Suprapubic skin (tissue), 4 donors: Measurements from ENCODE around the gene UFSP2. TPM values are rescaled to one million over a fixed set of nuclear protein-coding genes. Genes with fewer than 3 reads are reported as not detected.

Experiments
- DNase-seq, 2 donors: peaks; one replicate each; pipeline ENCODE4 v3.0.0-alpha.2; 2019; ENCODE audit warnings: low spot score in 2 of 2
- H3K27ac ChIP-seq: fragments of 200-600 bp; sonication (generic); one replicate; pipeline ENCODE4 v1.5.1; 2019
- H3K27me3 ChIP-seq: fragments of 200-600 bp; sonication (generic); one replicate; pipeline ENCODE4 v1.5.1; 2019
- H3K36me3 ChIP-seq: fragments of 200-600 bp; sonication (generic); one replicate; pipeline ENCODE4 v1.5.1; 2019
- H3K4me1 ChIP-seq: fragments of 200-600 bp; sonication (generic); one replicate; pipeline ENCODE4 v1.5.1; 2019
- H3K4me3 ChIP-seq: fragments of 200-600 bp; sonication (generic); one replicate; pipeline ENCODE4 v1.5.1; 2019; ENCODE audit warnings: mild to moderate bottlenecking
- H3K9me3 ChIP-seq: fragments of 200-600 bp; sonication (generic); one replicate; pipeline ENCODE4 v1.5.1; 2019
- CTCF ChIP-seq, 2 donors: fragments of 200-600 bp in 1 of 2; fragments of 450-650 bp in 1 of 2; sonication (generic) in 1 of 2; IDR thresholded peaks; one replicate each; pipeline ENCODE4 v1.5.1; 2016 to 2019; ENCODE audit warnings: antibody characterized with exemption in 2 of 2, mild to moderate bottlenecking in 1 of 2, moderate library complexity in 1 of 2
- EP300 ChIP-seq: sonication (generic); formaldehyde crosslinking; IDR thresholded peaks from one replicate; pipeline ENCODE4 v1.6.1; 2017; ENCODE audit warnings: antibody characterized with exemption
- POLR2A ChIP-seq, 2 donors: fragments of 450-650 bp; IDR thresholded peaks; one replicate each; pipeline ENCODE4 v1.6.1; 2017; ENCODE audit warnings: antibody characterized with exemption in 2 of 2, mild to moderate bottlenecking in 2 of 2, moderate library complexity in 2 of 2
- POLR2AphosphoS5 ChIP-seq, 3 donors: sonication (generic); formaldehyde crosslinking; IDR thresholded peaks; one replicate each; pipeline ENCODE4 v1.6.1; 2017; ENCODE audit warnings: antibody characterized with exemption in 3 of 3
- WGBS: methylation state at CpG from one replicate; pipeline ENCODE4 v1.1.5; 2018; 5-methylcytosine and 5-hydroxymethylcytosine counted together
- total RNA-seq, 4 donors: library from RNA; depleted of rRNA; stranded (reverse); fragments of >200 nt; gene quantifications; one replicate each; pipeline ENCODE4 v1.1.0, GENCODE V29; 2016

Gene UFSP2
- total RNA-seq, 4 donors from 2014 or later, result 20.6 to 35.7 (median 28.7) TPM

GRCh38 chr4:185399466-185399865 lies 26.3 kb downstream of the UFSP2 start:
- DNase-seq, result no peak
- Histone ChIP-seq H3K9me3 (no peaks in the 10 kb centered on the region), H3K27me3 (no peaks in the 10 kb centered on the region), H3K4me1 (peaks cover 40% of the 10 kb centered on the region), H3K4me3 (peak overlapping the region; percentile 9), H3K27ac (no peak overlapping the region), H3K36me3 (peaks cover 35% of the 10 kb centered on the region)
- TF ChIP-seq EP300 (no peak), POLR2AphosphoS5 (IDR thresholded peaks at IDR 0.05) (no peak), CTCF (IDR thresholded peaks at IDR 0.05) (no peak), POLR2A (IDR thresholded peaks at IDR 0.05) (no peak)
- WGBS, result 39% methylated on average over 8 of the region's 8 CpGs

- H3K4me1 ChIP-seq, result peaks cover 43% of the 10 kb centered on the region
- H3K27ac ChIP-seq, result no peak overlapping the region
- H3K27me3 ChIP-seq, result no peaks in the 10 kb centered on the region
- TF ChIP-seq POLR2A (IDR thresholded peaks at IDR 0.05), result no peak
- TF ChIP-seq EP300, result no peak
- no peak for TF ChIP-seq CTCF (IDR thresholded peaks at IDR 0.05)
- no peak for TF ChIP-seq POLR2AphosphoS5 (IDR thresholded peaks at IDR 0.05)
- peaks cover 33% of the 10 kb centered on the region for H3K36me3 ChIP-seq
- no peaks in the 10 kb centered on the region for H3K9me3 ChIP-seq
- no peak for DNase-seq
- WGBS, result 13% methylated on average over 2 of the region's 2 CpGs
- no peak overlapping the region for H3K4me3 ChIP-seq
Measured at GRCh38 chr4:185398618-185399017, 27.1 kb downstream of the UFSP2 start.

- Histone ChIP-seq H3K27ac (peak within 1 kb of the TSS; percentile 99), H3K4me1 (peaks cover 43% of the 10 kb centered on the region), H3K36me3 (peaks cover 18% of the 10 kb centered on the region), H3K27me3 (no peaks in the 10 kb centered on the region), H3K9me3 (no peaks in the 10 kb centered on the region), H3K4me3 (peak within 1 kb of the TSS; percentile 87)
- no peak for TF ChIP-seq CTCF (IDR thresholded peaks at IDR 0.05)
- no peak for TF ChIP-seq POLR2A (IDR thresholded peaks at IDR 0.05)
- no peak for TF ChIP-seq POLR2AphosphoS5 (IDR thresholded peaks at IDR 0.05)
- no peak for TF ChIP-seq EP300
- DNase-seq, result peak in 1 of 2 donors; percentile 76
- WGBS, result 9% methylated on average over 4 of the region's 38 CpGs
Measured at GRCh38 chr4:185396724-185397385, 28.9 kb downstream of the UFSP2 start, which contains the start of gene ANKRD37. ANKRD37 (plus strand) TSS chr4:185396841; CDS start chr4:185396924, 83 bp downstream.

GRCh38 chr4:185395956-185396723 lies 29.6 kb downstream of the UFSP2 start:
- Histone ChIP-seq H3K27ac (peak overlapping the region; percentile 99), H3K36me3 (peaks cover 10% of the 10 kb centered on the region), H3K4me3 (peak overlapping the region; percentile 87), H3K9me3 (no peaks in the 10 kb centered on the region), H3K4me1 (peaks cover 43% of the 10 kb centered on the region), H3K27me3 (no peaks in the 10 kb centered on the region)
- DNase-seq, result peak; percentile 97 to 98
- under 1% methylated on average over 37 of the region's 98 CpGs for WGBS
- TF ChIP-seq EP300, result no peak
- TF ChIP-seq CTCF (IDR thresholded peaks at IDR 0.05), result no peak
- TF ChIP-seq POLR2A (IDR thresholded peaks at IDR 0.05), result peak; percentile 29 to 64
- peak in 2 of 3 donors; percentile 40 to 87 for TF ChIP-seq POLR2AphosphoS5 (IDR thresholded peaks at IDR 0.05)
